HepG2 (cell line): Measurements from ENCODE around the gene SCML1. TPM values are rescaled to one million over a fixed set of nuclear protein-coding genes. Genes with fewer than 3 reads are reported as not detected.

ENCODE experiments used
- ATAC-seq: fragments of 200-7000 bp; cut with Tn5 transposase; 3 replicates; pipeline ENCODE4 v1.9.1; 2020; ENCODE audit warnings: mild to moderate bottlenecking, moderate library complexity
- BruUV-seq: library from RNA; stranded (reverse); fragments of 400-500 nt; replicated peaks from 2 replicates; lab custom pipeline; 2021; lab: Mats Ljungman, UMichigan
- CTCF ChIA-PET: fragments of 300-600 bp; formaldehyde crosslinking; extraction: SDS; loops from one replicate; lab custom pipeline; 2021; ENCODE audit warnings: low total read pairs, inconsistent platforms, low intra/inter-chr PET ratio; lab: Yijun Ruan, JAX
- POLR2A ChIA-PET: fragments of 350-600 bp; sonication (Branson Sonifier 250); formaldehyde crosslinking; loops from one replicate; lab custom pipeline; 2020; ENCODE audit warnings: antibody characterized with exemption, inconsistent platforms; lab: Yijun Ruan, JAX
- DNase-seq: peaks from one replicate; pipeline ENCODE4 v3.0.0-alpha.2; 2015; ENCODE audit warnings: low spot score
- FAIRE-seq: peaks from 3 replicates; lab custom pipeline; 2011; peaks lifted over from hg19 to GRCh38; lab: Jason Lieb, UNC
- H2AFZ ChIP-seq: one replicate; pipeline ENCODE4 v1.6.1; 2011; ENCODE audit warnings: low read length, inconsistent platforms
- H3K27ac ChIP-seq: fragments of 300-600 bp; 3 replicates; pipeline ENCODE4 v1.8.0; 2011; ENCODE audit warnings: mixed run types, mild to moderate bottlenecking, mixed read lengths, low read length, inconsistent platforms; ENCODE audit not compliant: insufficient read depth; ENCODE audit errors: extremely low read length
- H3K27me3 ChIP-seq, 2 experiments: fragments of 200-600 bp in 1 of 2; 2 replicates in 1 of 2; 3 replicates in 1 of 2; pipeline versions ENCODE4 v1.6.0 to v1.8.0; 2011; ENCODE audit warnings: low read length in 2 of 2, mild to moderate bottlenecking in 2 of 2, moderate library complexity in 2 of 2, inconsistent platforms in 1 of 2; ENCODE audit not compliant: insufficient read depth in 2 of 2, control insufficient read depth in 1 of 2
- H3K36me3 ChIP-seq, 2 experiments: fragments of 200-600 bp in 1 of 2; replicated peaks in 1 of 2; 2 replicates in 1 of 2; 3 replicates in 1 of 2; pipeline versions ENCODE4 v1.5.1 to v1.8.0; 2011; ENCODE audit warnings: low read length in 2 of 2, inconsistent platforms in 1 of 2; ENCODE audit not compliant: insufficient read depth in 2 of 2, control insufficient read depth in 1 of 2
- H3K4me1 ChIP-seq: 2 replicates; pipeline ENCODE4 v1.5.1; 2012; ENCODE audit warnings: low read length, inconsistent platforms; ENCODE audit not compliant: insufficient read depth
- H3K4me2 ChIP-seq: 2 replicates; pipeline ENCODE4 v1.6.0; 2011; ENCODE audit warnings: low read depth, low read length, inconsistent platforms
- H3K4me3 ChIP-seq, 3 experiments: fragments of 200-600 bp in 1 of 3; sonication (generic), shearing (Covaris generic) in 1 of 3; replicated peaks in 1 of 3; 2 replicates each; pipeline ENCODE4 v1.5.1; 2011 to 2016; ENCODE audit warnings: low read length in 3 of 3, inconsistent platforms in 2 of 3, low read depth in 2 of 3, mild to moderate bottlenecking in 2 of 3, control low read depth in 1 of 3, mixed read lengths in 1 of 3; ENCODE audit not compliant: insufficient read depth in 1 of 3
- H3K79me2 ChIP-seq: one replicate; pipeline ENCODE4 v1.6.1; 2011; ENCODE audit warnings: low read length, inconsistent platforms; ENCODE audit not compliant: insufficient read depth
- H3K9ac ChIP-seq: 2 replicates; pipeline ENCODE4 v1.6.0; 2011; ENCODE audit warnings: mild to moderate bottlenecking, low read depth, low read length, inconsistent platforms; ENCODE audit not compliant: insufficient read depth
- H3K9me3 ChIP-seq: 2 replicates; pipeline ENCODE4 v1.5.1; 2012; ENCODE audit warnings: mild to moderate bottlenecking, low read length
- H4K20me1 ChIP-seq: 2 replicates; pipeline ENCODE4 v1.6.0; 2011; ENCODE audit warnings: inconsistent platforms, mild to moderate bottlenecking, low read length, moderate library complexity; ENCODE audit not compliant: insufficient read depth
- JDP2 ChIP-seq: sonication (generic); formaldehyde crosslinking; IDR thresholded peaks from 2 replicates; pipeline ENCODE4 v1.8.1; 2022; ENCODE audit warnings: missing genetic modification reagents, borderline replicate concordance
- TOPORS ChIP-seq: sonication (generic); formaldehyde crosslinking; IDR thresholded peaks from 2 replicates; pipeline ENCODE4 v1.8.0; 2023; ENCODE audit warnings: mild to moderate bottlenecking, missing genetic modification reagents
- ZBTB26 ChIP-seq: IDR thresholded peaks from 2 replicates; pipeline ENCODE4 v1.6.1; 2016; ENCODE audit warnings: missing compliant biosample characterization, missing genetic modification reagents, borderline replicate concordance
- ZNF251 ChIP-seq: sonication (generic); formaldehyde crosslinking; IDR thresholded peaks from 2 replicates; pipeline ENCODE4 v1.9.0; 2021; ENCODE audit warnings: mild to moderate bottlenecking, missing genetic modification reagents
- WGBS: methylation state at CpG from one replicate; pipeline ENCODE4 v1.1.6; 2017; ENCODE audit warnings: low lambda C conversion rate; 5-methylcytosine and 5-hydroxymethylcytosine counted together
- in situ Hi-C: cut with HindIII; loops from 2 replicates; pipeline ENCODE4 v1.10.0; 2017; ENCODE audit warnings: low pct_unique_long_range_greater_than_20kb; ENCODE audit not compliant: extremely low pct_ligation_motif_present
- intact Hi-C: fragments of 100-400 bp; cut with micrococcal nuclease; formaldehyde crosslinking; loops from one replicate; pipeline ENCODE4 v1.10.0; 2022; ENCODE audit not compliant: unreplicated experiment
- polyA plus RNA-seq, 8 experiments: library from polyadenylated mRNA; depleted of rRNA in 3 of 8; stranded (reverse) in 7 of 8; unstranded in 1 of 8; fragments of >200 nt; fragmentation: Illumina TruSeq in 4 of 8; extraction: Trizol in 4 of 8; gene quantifications; 2 replicates each; pipeline versions ENCODE4 v1.2.1 to v1.2.3, GENCODE V29; 2011 to 2016; ENCODE audit warnings: low read depth in 4 of 8, missing spikeins in 1 of 8, mixed read lengths in 1 of 8; ENCODE audit not compliant: insufficient read depth in 1 of 8
- total RNA-seq, 5 experiments: library from RNA; depleted of rRNA; stranded (reverse); fragments of >200 nt; fragmentation: Illumina TruSeq; extraction: Trizol; gene quantifications; 2 replicates each; pipeline ENCODE4 v1.2.3, GENCODE V29; 2016; ENCODE audit warnings: low read depth in 1 of 5
- TF ChIP-seq, protein P1 (sequence below): sonication (generic); formaldehyde crosslinking; IDR thresholded peaks from 2 replicates; pipeline ENCODE4 v1.4.0; 2020; ENCODE audit warnings: missing genetic modification reagents

Gene SCML1
- total and polyA plus RNA-seq, 2 of the 13 experiments (the other 11 are each of a cell fraction or from before 2014, with no cell fraction given): 24.2 to 129 TPM

GRCh38 chrX:17719711-17720110, 17.6 kb upstream of the SCML1 start (continued):
- TF ChIP-seq, protein P1, sequence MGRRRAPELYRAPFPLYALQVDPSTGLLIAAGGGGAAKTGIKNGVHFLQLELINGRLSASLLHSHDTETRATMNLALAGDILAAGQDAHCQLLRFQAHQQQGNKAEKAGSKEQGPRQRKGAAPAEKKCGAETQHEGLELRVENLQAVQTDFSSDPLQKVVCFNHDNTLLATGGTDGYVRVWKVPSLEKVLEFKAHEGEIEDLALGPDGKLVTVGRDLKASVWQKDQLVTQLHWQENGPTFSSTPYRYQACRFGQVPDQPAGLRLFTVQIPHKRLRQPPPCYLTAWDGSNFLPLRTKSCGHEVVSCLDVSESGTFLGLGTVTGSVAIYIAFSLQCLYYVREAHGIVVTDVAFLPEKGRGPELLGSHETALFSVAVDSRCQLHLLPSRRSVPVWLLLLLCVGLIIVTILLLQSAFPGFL (CRISPR knock-in tag): no peak
- TF ChIP-seq ZBTB26: no peak

DNA sequence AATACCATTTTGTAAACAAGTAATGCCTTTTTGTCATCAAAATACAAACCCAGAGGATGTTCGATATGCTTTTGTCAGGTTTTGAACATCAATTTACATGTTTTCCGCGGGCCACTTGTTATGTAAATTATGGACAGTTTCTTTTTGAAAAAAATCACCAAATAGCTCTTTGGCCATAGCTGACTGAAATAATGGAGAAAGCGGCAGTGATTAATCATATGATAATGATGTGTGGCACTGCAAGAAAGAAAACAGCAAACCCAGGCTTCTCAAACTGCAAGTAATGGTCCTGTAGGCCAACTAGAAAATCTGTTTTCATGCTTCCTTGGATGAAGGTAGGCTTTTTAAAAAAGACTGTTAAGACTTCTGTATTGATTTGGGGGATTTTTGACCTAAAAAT, 15.6 kb upstream of the SCML1 start:
- no peaks in the 10 kb centered on the region for H4K20me1 ChIP-seq
- TF ChIP-seq JDP2 (CRISPR knock-in tag) (no peak), ZNF251 (CRISPR knock-in tag) (no peak), TOPORS (CRISPR knock-in tag) (no peak)
- TF ChIP-seq, all 625 proteins: peak for 0
- no peak for FAIRE-seq
- no peak overlapping the region for H3K9ac ChIP-seq
- no peaks in the 10 kb centered on the region for H3K79me2 ChIP-seq
- H3K4me2 ChIP-seq: no peak overlapping the region
- 98% methylated on average over 4 of the region's 4 CpGs for WGBS
- H3K9me3 ChIP-seq: no peaks in the 10 kb centered on the region
- intact Hi-C loops (no loop called here), in situ Hi-C loops (no loop called here)
- no peak for DNase-seq
- H3K27ac ChIP-seq: no peak overlapping the region
- H3K4me3 ChIP-seq: no peak overlapping the region
- no peaks in the 10 kb centered on the region for H3K36me3 ChIP-seq
- no peaks in the 10 kb centered on the region for H3K27me3 ChIP-seq
- POLR2A ChIA-PET: no interaction called here
- no peak overlapping the region for H2AFZ ChIP-seq
- BruUV-seq: no TSS peak
- ATAC-seq: no peak
- CTCF ChIA-PET: no interaction called here
- H3K4me1 ChIP-seq: peaks cover 8% of the 10 kb centered on the region
